CD4-positive, alpha-beta T cell treated with Interleukin-12 subunit alpha and Interleukin-12 subunit beta, for 1 hour (primary cell): ENCODE results near the gene SORD.

Experiments
- DNase-seq: peaks from one replicate; pipeline ENCODE4 v3.0.0-alpha.2; 2020

SORD gene

DNA sequence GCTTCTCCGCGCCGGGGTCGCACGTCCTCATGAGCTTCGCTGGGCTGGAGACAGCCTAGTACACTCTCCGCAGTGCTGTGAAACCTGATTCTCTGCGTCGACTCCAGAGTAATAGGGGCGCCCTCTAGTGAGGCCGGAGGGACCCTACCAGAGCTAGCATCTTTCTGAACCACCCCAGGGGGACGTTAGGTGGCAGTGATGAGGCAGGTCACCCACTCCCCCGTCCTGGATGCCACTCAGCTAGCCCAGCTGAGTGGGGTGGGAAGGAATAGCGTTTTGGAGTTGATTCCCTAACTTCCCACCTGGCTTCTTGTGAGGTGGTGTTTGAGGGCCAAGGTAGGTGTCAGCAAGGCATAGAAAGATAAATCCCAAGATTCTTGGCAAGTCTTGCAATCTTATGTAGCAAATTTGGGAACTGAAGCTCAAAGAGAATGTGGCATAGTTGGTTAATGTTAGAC is 95.2 kb downstream of the SORD start:
- peak; percentile 83 for DNase-seq

- DNase-seq, result no peak
Observed at GRCh38 chr15:45118996-45119395, 96.0 kb downstream of the SORD start.

GRCh38 chr15:45120081-45120972 is 97.3 kb downstream of the SORD start:
- DNase-seq, result no peak

- no peak for DNase-seq
Observed at GRCh38 chr15:45121020-45121419, 98.0 kb downstream of the SORD start.

DNA sequence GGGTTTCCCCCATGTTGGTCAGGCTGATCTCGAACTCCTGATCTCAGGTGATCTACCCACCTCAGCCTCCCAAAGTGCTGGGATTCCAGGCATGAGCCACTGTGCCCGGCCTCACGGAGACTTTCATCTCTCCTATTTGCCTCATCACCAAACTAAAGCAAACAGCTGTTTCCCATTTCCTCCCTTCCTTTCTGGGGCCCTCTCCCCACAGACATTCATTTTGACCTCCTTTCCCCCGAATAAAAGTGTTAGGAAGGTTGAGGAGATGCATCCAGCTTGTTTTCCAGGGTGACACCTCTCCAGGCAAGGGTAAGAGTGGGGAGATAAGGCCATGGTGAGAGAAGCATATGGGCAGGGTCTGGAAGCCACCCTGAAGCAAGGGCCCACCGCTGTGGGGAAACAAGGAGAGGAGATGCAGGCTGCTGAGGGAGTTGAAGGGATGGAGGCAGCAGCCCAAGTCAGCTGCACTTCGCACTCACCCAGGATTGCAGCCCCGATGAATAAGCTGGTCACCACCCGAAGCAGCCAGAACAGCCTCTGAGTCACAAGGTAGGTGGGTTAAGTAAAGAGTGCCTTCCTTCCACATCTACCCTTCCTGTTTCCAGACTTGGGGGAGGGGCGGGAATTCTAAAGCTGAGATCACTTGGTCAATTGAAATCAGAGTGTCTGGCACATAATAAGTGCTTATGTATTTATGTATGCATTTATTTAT is 98.9 kb downstream of the SORD start:
- DNase-seq, result no peak

DNA sequence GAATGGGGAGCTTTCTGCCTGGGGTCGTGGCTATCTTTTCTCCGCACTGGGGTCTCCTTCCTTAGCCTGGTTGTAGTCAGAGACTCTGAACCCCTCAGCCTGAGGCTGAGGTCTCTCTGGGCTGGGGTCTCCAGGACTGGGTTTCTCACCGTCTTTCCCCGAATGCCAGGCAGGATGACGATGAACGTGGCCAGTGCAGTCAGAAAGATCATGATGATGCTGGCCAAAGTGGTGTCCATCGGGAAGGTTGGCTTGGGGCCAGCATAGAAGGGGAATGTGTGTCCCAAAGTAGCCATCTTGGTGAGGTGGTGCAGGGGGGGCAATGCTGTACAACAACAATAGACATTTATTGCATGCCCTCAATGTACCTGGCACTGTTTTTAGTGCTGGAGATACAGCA is 99.7 kb downstream of the SORD start:
- no peak for DNase-seq

DNA sequence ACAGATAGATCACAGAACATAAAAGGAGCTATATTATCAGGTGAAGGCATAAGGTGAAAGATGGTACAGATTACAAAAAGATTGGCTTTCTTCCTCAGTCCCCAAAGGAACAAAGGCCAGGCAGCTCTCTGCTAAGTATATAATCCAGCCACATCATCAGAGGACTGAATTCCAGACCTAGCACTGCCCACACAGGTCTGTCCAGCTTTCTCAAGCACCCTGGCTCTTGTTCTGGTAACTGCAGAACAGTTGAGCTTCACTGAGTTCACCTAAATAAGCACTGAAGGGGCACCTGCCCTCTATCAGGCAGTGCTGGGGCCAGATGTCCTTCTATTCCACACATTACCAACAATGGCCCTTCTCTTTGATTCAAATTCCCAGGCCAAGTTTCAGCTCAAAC is 100.4 kb downstream of the SORD start:
- DNase-seq, result no peak

DNA sequence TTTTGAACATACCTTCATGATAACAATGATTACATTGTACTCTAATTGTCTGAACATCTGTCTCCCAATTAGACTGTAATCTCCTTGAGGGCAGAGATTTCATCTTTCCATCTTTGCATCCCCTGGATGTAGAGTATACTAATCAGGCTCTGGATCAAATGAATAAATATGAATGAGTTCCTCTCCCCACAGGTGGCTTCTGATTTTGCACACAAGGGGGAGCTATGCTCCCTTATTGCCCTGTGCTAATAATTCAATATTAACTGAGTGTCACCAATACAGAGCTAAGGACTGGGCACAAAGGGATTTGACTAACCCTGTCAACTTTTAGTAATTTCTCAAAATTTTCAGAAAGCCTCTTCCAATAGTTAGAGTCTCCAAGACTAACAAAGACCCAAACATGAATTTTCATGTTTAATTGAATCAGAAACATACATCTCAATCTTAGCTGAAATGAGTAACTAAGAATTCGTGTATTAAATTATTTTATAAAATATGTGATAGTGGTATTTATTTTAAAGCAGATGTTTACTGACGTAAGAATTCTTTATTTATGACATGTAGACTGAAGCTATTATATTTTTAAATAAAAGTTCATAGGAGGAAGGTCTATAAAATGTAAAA is 103.7 kb downstream of the SORD start:
- peak; percentile 65 for DNase-seq
